Stimulated activated CD4-positive, alpha-beta T cell treated with anti-CD3 and anti-CD28 coated beads, Interleukin-1b, Interleukin-23, amount 100 ng/mL, for 4 hours (primary cell): ENCODE measurements around the gene TTC34.

Experiments
- DNase-seq, 2 donors: peaks; one replicate each; pipeline ENCODE4 v3.0.0-alpha.2; 2020; ENCODE audit warnings: low read depth in 2 of 2

Gene TTC34

DNA sequence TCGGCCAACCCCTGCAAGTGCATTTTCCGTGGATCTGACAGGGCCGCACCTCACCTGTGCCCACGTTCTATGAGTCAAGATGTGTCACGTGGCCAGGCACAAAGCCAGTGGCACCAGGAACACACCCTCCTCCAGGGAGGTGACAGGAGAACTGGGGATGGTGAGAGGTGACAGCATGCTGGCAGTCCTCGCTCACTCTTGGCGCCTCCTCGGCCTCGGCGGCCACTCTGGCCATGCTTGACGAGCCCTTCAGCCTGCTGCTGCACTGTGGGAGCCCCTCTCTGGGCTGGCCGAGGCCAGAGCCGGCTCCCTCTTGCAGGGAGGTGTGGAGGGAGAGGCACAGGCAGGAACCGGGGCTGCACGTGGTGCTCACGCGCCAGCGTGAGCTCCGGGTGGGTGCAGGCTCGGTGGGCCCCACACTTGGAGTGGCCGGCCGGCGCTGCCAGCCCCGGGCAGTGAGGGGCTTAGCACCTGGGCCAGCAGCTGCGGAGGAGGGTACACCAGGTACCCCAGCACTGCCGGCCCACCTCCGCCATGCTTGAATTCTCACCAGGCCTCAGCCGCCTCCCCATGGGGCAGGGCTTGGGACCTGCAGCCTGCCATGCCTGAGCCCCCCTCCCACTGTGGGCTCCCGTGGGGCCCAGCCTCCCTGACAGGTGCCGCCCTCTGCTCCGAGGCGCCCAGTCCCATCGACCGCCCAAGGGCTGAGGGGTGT, 11.6 kb upstream of the TTC34 start:
- DNase-seq = no peak

- no peak for DNase-seq
Observed at GRCh38 chr1:2812136-2812535, 10.6 kb upstream of the TTC34 start.

- no peak for DNase-seq
Observed at GRCh38 chr1:2811533-2811918, 10.0 kb upstream of the TTC34 start.

DNA sequence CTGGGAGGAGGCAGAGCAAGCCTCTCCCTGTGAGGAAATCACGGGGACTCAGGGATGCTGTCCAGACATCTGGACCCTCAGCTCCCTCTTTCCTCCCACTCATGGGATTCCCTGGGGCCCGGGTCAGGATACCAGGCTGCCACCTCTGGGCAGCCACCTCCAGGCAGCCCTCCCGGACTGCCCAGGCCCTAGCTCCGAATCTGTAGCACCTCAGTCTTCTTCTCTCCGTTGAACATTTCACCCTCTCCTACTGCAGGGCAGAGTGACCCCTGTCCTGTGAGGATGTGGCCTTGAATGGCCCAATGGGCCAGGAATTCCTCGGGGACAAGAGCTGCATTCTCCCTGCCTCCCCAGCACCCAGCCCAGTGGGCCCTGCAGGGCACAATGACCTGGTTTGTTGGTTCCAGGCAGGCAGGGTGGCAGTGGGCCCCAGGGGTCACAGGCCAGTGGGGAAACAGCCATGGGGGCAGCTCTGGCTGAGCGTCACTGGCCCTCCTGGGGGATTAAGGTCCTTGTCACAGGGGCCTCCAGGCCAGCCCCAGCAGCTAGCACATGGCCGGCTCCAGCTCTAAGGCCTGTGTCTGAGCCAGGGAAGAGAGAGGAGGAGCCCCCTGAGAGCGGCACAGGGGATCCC, 9.5 kb upstream of the TTC34 start:
- DNase-seq = no peak

GRCh38 chr1:2810281-2810680, 8.8 kb upstream of the TTC34 start:
- DNase-seq = no peak

GRCh38 chr1:2809656-2810055, 8.2 kb upstream of the TTC34 start:
- no peak for DNase-seq

DNA sequence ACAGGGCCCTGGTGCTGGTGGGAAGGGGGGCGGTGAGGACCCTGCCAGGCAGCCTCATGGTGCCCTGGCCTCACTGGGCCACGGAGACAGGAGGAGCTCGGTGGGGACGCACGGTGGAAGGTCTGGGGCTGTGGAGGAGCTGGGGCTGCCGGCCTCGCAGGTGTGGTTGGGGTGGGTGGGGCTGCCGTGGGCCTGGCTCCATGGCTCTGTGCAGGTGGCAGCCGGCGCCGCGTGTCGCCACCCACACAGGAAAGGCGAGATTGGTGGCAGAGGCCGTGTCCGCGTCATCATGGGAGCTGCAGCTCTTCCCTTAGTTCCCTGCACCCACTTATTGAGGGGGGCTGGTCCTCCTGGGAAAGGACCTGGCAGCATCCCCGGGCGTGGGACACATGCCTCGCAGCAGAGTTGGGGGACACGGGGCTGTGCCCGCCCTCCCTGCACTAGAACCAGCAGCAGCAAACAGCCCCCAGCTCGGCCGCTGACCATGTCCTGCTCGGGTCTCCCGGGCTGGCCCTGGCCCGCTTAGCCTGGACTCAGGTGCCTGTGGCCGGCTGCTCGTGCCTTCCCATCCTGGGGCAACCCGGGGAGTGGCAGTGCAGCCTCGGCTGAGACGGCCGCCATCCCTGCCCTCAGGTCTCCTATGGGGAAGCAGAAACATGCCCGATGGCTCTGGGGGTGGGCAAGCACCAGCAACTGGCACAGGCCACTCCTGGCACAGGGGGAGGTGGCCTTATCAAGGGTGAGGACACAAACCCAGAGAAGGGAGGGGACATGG, 7.5 kb upstream of the TTC34 start:
- no peak for DNase-seq

DNA sequence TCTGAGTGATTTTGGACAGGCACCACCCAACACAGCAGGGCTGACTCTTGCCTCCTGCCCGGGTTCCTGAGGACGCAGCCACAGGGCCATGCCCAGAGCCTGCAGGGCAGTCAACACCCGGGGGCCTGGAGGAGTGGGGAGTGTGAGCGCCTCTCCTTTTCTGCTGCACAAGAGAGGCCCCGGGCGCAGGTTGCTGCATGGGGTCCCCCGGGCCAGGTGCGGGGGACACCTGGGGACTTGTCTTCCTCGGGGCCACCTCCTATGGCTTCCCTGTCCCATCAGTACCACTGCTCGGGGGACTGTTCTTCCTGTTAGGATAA, 6.9 kb upstream of the TTC34 start:
- no peak for DNase-seq

DNA sequence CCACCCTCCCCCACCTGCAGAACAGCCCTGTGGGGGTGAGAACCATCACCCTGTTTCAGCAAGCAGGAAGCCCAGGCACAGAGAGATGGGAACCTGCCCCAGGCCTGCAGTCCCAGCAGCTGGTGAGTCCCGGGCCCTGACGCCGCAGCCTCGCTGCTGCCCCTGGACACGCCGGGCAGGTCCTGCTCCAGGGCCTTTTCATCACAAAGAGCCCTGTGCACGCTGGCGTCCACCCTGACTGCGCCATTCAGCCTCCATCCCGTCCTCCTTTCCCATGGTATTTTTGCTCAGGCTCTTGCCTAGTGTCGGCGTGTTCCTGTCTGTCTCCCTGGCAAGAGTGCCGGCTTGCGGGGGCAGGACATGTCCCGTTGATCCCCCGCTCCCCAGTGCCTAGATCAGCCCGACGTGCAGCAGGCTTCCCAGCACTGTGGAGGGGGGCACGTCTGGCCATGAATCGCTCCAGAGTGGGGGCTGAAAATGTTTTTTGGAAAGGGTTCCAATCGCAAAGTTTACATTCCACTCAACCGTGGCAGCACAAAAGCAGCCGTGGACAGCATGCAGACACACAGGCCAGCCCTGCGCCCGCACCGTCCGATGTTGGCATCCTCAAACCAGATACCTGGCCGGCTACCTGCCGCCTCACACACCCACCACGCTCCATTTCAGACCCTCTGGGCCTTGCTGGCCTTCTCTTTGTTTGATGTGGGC, 6.3 kb upstream of the TTC34 start:
- no peak for DNase-seq

DNA sequence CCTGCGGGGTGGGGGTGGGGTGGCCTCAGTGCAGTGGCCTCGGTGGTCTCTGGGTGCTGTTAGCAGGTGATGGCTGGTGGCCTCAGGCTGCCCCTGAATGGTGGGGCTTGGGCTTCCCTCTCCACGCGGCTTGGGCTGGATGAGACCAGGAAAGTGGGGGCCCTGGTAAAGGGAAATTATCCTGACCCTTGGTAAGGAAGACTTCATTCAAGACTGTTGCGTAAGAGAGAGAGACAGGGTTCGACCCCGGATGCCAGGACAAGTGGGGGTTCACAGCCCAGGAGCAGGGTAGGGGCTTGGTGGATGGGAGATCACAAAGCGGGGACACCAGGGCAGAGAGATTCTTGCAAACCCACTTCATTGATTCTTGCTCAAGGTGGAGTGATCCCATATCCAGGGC, 5.5 kb upstream of the TTC34 start:
- no peak for DNase-seq

- no peak for DNase-seq
Observed at GRCh38 chr1:2806591-2806990, 5.1 kb upstream of the TTC34 start.

- no peak for DNase-seq
Observed at GRCh38 chr1:2805801-2806430, 4.4 kb upstream of the TTC34 start.

- DNase-seq = no peak
Observed at GRCh38 chr1:2804628-2805351, 3.3 kb upstream of the TTC34 start.

DNA sequence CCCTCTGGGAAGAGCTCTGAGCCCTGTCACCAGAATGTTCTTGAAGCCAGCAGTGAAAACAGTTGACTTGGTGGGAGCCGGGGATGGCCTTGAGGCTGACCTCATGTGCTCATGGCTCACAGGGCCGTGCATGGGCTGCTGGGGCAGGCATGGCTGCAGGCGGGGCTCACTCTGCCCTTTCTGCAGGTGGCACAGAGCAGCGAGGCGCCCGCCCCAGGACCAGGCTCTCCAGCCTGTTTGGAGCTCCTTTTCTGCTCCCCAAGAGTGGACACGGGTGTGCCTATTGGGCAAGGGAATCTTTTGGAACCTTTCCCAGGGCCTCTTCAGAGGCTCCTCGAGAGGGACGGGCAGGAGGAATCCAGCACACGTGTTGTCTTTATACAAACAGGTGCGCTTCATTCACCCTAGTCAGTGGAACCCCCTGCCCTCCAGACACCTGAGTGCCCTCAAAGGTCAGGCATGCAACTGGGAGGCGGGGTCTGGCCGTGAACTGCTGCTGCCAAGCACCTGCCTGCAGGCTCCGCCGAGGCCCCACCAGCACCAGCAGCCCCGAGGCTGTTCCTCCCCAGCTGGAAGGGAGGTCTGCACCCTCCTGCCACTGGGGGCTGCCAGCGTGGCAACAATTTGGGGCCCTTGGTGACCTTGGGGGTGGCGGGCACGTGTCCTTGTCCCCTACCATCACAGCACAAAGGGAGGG, 2.6 kb upstream of the TTC34 start:
- DNase-seq = no peak

- no peak for DNase-seq
Observed at GRCh38 chr1:2803086-2803930, 1.8 kb upstream of the TTC34 start.

GRCh38 chr1:2802421-2802961, 998 bp upstream of the TTC34 start:
- no peak for DNase-seq

DNA sequence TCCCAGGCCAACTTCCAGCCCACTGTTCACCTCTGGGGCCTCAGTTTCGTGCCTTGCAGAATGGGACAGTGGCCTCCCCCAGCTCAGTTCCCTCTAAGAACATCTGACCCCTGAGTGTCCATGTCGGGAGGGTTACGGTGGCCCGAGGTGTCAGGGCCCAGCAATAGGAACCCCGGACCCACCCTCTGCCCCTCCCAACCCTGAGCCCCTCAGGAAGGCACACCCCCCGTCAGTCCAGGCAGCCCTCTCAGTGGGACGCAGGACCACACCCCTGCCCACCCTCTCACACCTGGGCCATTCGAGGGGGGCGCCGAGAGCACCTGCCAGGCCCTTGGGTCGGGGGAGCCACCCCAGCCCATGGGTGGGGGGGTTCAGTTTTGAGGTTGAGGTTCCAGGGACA, 447 bp downstream of the TTC34 start:
- DNase-seq = no peak

DNA sequence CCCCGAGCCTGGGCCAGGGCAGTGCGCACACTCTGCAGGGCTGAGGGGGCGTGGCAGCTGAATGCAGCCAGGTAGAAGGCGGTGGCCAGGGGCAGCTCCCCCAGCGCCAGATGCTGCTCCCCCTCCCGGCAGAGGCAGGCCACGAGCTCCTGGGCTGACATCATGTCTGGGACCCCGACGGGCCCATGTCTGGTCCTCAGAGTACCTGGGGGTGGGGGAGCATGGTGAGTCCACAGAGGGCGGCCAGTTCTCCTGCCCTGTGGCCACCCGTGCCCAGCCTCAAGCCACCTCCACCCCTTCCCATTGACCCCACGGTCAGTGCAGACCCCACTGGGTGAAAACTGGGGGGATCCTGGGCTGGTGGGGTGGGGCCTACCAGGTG, 838 bp downstream of the TTC34 start:
- DNase-seq = no peak

DNA sequence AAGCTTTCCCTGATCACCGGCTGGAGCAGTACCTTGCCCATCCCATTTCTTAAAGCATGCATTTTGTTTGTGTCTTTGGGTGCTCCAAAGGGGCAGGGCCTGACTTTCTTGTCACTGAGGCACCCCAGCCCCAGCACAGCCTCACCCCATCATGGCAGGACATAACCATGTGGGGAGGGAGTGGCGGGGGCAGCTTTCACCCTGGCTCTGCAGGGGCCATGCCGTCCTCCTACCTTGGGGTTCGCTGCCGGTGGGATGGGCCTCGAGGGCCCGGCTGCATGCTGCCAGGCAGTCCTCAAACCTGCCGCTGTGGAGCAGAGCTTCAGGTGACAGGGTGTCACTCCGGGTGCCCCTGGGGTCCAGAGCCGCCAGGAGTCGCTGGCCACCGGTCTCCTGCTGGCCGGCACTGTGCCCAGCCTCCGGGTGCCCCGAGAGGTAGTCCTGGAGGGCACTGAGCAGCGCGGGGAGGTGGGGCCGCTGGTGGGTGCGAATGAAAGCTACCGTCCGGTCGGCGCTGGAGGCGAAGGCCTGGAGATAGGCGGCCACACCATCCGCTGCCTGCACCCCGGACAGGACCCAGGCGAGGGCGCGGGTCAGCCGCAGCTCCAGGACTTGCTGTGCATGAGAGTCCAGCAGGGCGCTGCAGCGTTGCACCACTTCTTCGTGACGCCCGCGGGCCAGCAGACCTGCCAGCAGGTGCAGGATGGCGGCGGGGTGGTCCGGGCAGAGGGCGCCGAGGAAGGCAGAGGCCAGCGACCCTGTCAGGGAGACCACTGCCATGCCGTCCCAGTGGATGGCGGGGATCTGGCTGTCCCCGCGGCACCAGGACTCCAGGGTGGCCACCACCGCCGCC, 1.5 kb downstream of the TTC34 start:
- no peak for DNase-seq
